Osteoblast (primary cell): ENCODE data around the gene PRKAR1B. TPM values are rescaled to one million over a fixed set of nuclear protein-coding genes. Genes with fewer than 3 reads are reported as not detected.
A peak's percentile ranks its signal among the peaks of the same experiment; 100 is the strongest.

Experiments
- DNase-seq: peaks from one replicate; pipeline ENCODE4 v3.0.0; 2011; ENCODE audit warnings: low spot score, mixed read lengths; ENCODE audit not compliant: insufficient read length; ENCODE audit errors: missing footprints
- H2AFZ ChIP-seq: 2 replicates; pipeline ENCODE4 v1.6.0; 2011; ENCODE audit warnings: mild to moderate bottlenecking, low read length
- H3K27ac ChIP-seq: 2 replicates; pipeline ENCODE4 v1.5.1; 2011; ENCODE audit warnings: mild to moderate bottlenecking, low read depth, low read length, moderate library complexity
- H3K27me3 ChIP-seq: 2 replicates; pipeline ENCODE4 v1.6.0; 2012; ENCODE audit warnings: mild to moderate bottlenecking, control low read depth, inconsistent platforms, low read length, moderate library complexity; ENCODE audit not compliant: insufficient read depth
- H3K36me3 ChIP-seq: 2 replicates; pipeline ENCODE4 v1.5.1; 2011; ENCODE audit warnings: mild to moderate bottlenecking, low read length, control low read depth, moderate library complexity; ENCODE audit not compliant: insufficient read depth
- H3K4me1 ChIP-seq: 2 replicates; pipeline ENCODE4 v1.5.1; 2011; ENCODE audit warnings: mild to moderate bottlenecking, low read length, control low read depth, moderate library complexity; ENCODE audit not compliant: insufficient read depth
- H3K4me2 ChIP-seq: 2 replicates; pipeline ENCODE4 v1.6.0; 2011; ENCODE audit warnings: mild to moderate bottlenecking, low read length; ENCODE audit not compliant: insufficient read depth
- H3K4me3 ChIP-seq: fragments of 200-600 bp; sonication (generic); 3 replicates; pipeline ENCODE4 v1.5.1; 2012; ENCODE audit warnings: mild to moderate bottlenecking, low read length, inconsistent platforms; ENCODE audit not compliant: insufficient read depth
- H3K79me2 ChIP-seq: 2 replicates; pipeline ENCODE4 v1.6.0; 2012; ENCODE audit warnings: mild to moderate bottlenecking, low read length, control low read depth, inconsistent platforms; ENCODE audit not compliant: insufficient read depth
- H3K9me3 ChIP-seq: 2 replicates; pipeline ENCODE4 v1.5.1; 2011; ENCODE audit warnings: low read depth, low read length, control low read depth
- H4K20me1 ChIP-seq: 2 replicates; pipeline ENCODE4 v1.6.0; 2012; ENCODE audit warnings: mild to moderate bottlenecking, low read length, control low read depth; ENCODE audit not compliant: insufficient read depth
- total RNA-seq: library from RNA; depleted of rRNA; stranded (reverse); fragments of >200 nt; gene quantifications from 2 replicates; pipeline ENCODE4 v1.2.3, GENCODE V29; 2012
- TF ChIP-seq, protein P1 (sequence below): IDR thresholded peaks from 2 replicates; pipeline ENCODE4 v1.5.1; 2011; ENCODE audit warnings: mild to moderate bottlenecking, low read depth, low read length, moderate library complexity; ENCODE audit errors: extremely low read depth

The PRKAR1B gene
- total RNA-seq, 1 donor: 6.5 TPM

DNA sequence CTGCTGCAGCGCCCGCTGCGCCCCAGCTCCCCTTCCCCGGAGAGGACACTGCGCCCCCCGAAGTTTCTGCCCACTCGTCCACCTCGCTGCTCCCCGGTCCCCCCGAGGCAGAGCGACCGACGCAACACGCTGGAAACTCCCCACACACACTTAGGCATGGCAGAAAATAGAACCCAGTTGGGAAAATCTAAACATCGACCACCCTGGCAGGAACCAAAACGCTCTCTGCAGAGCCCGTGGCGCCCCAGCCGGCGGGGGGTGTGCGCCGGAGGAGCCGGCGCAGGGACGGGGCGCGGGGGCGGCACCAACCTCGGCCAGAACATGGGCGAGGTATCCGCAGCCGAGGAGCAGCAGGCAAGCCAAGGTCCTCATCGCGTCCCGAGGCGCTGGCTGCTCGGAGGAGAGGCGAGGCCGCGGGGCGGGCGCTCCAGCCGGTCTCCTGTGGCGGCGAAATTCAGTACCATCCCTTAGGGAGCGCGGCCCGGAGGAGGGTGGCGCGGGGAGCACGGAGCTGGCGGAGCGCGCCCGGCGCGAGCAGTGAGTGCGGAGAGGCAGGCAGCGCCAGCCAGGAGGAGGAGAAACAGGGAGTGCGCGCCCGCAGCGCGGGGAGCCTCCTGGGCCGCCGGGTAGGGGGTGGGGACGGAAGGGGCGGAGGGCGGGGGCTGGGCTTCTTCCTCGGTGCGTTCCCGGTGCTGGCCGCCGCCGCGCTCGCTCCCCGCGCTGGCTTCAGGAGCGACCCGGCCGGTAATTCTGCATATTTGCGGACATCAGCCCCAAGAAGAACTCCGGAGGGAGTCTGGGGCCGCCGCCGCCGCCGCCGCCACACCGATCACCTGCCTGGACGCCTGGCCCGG is 208.2 kb downstream of the PRKAR1B start:
- H3K79me2 ChIP-seq: peaks cover 40% of the 10 kb centered on the region
- peak overlapping the region; percentile 41 for H2AFZ ChIP-seq
- H3K27ac ChIP-seq: no peak overlapping the region

GRCh38 chr7:517774-518629 is 209.1 kb downstream of the PRKAR1B start:
- Histone ChIP-seq H3K4me3 (peak overlapping the region; percentile 91), H2AFZ (no peak overlapping the region), H3K36me3 (no peaks in the 10 kb centered on the region), H3K27ac (peak overlapping the region; percentile 71), H3K4me1 (peaks cover 44% of the 10 kb centered on the region), H3K27me3 (peaks cover 15% of the 10 kb centered on the region), H4K20me1 (peaks cover 16% of the 10 kb centered on the region), H3K9me3 (no peaks in the 10 kb centered on the region), H3K4me2 (peak overlapping the region; percentile 80), H3K79me2 (peaks cover 48% of the 10 kb centered on the region)
- peak; percentile 97 for DNase-seq
- TF ChIP-seq, protein P1, sequence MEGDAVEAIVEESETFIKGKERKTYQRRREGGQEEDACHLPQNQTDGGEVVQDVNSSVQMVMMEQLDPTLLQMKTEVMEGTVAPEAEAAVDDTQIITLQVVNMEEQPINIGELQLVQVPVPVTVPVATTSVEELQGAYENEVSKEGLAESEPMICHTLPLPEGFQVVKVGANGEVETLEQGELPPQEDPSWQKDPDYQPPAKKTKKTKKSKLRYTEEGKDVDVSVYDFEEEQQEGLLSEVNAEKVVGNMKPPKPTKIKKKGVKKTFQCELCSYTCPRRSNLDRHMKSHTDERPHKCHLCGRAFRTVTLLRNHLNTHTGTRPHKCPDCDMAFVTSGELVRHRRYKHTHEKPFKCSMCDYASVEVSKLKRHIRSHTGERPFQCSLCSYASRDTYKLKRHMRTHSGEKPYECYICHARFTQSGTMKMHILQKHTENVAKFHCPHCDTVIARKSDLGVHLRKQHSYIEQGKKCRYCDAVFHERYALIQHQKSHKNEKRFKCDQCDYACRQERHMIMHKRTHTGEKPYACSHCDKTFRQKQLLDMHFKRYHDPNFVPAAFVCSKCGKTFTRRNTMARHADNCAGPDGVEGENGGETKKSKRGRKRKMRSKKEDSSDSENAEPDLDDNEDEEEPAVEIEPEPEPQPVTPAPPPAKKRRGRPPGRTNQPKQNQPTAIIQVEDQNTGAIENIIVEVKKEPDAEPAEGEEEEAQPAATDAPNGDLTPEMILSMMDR: no peak

More for the DNA sequence above, 208.2 kb downstream of the PRKAR1B start:
- Histone ChIP-seq H3K4me2 (peak overlapping the region; percentile 80), H3K27me3 (peaks cover 18% of the 10 kb centered on the region), H3K9me3 (no peaks in the 10 kb centered on the region), H3K4me1 (peaks cover 39% of the 10 kb centered on the region), H3K36me3 (no peaks in the 10 kb centered on the region), H4K20me1 (peaks cover 15% of the 10 kb centered on the region), H3K4me3 (peak overlapping the region; percentile 91)
- TF ChIP-seq, protein P1: no peak
- peak; percentile 98 for DNase-seq

- peaks cover 12% of the 10 kb centered on the region for H3K27me3 ChIP-seq
- peak overlapping the region; percentile 77 for H3K4me2 ChIP-seq
- DNase-seq: peak; percentile 99
- peaks cover 39% of the 10 kb centered on the region for H3K4me1 ChIP-seq
- peak overlapping the region; percentile 91 for H3K4me3 ChIP-seq
- H3K9me3 ChIP-seq: no peaks in the 10 kb centered on the region
- H3K36me3 ChIP-seq: no peaks in the 10 kb centered on the region
- H4K20me1 ChIP-seq: peaks cover 21% of the 10 kb centered on the region
- H2AFZ ChIP-seq: no peak overlapping the region
- H3K27ac ChIP-seq: peak overlapping the region; percentile 41
- TF ChIP-seq, protein P1: no peak
- H3K79me2 ChIP-seq: peaks cover 60% of the 10 kb centered on the region
These were observed 210.2 kb downstream of the PRKAR1B start for GRCh38 chr7:516606-517456.
